GM18867 (cell line): ENCODE measurements around the gene EPHA4.

Source experiments
- ATAC-seq: cut with Tn5 transposase; IDR thresholded peaks from one replicate; pipeline ENCODE4 v1.9.1; 2021; ENCODE audit warnings: mild to moderate bottlenecking, moderate library complexity; ENCODE audit not compliant: unreplicated experiment

The EPHA4 gene

DNA sequence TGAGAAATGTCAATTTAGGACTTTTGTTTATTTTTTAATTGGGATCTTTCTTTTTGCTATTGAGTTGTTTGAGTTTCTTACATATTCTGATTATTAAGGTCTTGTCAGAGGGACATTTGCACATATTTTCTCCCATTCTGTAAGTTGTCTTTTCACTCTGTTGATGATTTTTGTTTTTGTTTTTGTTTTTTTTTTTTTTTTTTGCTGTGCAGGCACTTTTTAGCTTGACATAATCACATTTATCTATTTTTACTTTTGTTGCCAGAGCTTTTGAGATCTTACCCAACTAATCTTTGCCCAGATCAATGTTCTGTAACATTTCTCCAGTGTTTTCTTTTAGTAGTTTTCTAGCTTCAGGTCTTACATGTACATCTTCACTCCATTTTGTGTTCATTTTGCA lies 166.6 kb downstream of the EPHA4 start:
- no peak for ATAC-seq

DNA sequence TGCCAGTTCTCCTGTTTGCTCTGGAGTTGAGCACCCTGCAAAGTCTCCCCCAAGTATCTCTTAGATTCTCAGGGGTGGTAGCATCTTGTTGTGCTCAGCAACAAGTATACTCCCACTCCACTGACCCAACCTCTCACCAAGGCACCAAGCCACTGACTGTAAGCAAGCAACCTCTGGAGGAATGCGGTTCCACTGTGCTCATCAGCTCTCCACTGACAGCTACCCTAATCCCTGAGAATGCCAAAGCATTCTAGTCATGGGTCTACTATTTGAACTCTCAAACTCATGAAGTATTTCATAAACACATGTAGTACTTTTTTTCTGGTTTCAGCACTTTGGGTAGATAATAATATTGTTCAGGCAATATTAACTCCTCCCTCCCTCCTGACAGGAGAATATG lies 170.0 kb downstream of the EPHA4 start:
- ATAC-seq, result no peak

DNA sequence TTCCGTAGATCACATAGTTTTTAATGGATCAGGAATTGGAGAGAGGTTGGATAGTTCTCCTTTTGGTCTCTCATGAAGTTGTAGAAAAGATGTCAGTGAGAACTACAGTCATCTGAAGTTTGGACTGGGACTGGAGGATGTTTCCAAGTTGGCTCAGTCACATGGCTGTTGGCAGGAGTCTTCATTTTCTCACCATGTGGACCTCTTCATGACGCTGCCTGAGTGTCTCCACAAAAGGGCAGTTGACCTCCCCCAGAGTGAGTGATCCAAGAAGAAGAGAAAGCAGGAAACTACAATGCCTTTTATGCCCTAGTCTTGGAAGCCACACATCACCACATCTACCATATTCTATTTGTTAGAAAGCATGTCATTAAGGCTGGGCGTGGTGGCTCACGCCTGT lies 171.7 kb downstream of the EPHA4 start:
- ATAC-seq, result no peak

DNA sequence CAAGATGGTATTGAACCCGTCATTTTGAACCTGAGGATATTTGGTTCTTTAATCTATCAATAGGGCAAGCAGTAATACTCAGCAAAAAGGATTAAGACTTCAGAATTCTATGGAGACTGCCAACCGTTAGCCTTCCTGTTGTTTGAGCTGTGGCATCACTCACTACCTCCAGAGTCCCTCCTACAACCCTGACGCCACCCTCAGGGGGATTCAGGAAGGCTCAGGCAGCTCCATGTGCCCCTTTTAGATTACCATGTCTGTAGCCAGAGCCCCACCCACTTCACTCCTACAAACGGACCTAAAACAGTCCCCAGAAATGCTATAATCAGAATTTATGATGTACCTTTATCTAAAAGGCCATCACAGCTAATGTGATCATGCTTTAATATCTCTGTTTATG lies 172.9 kb downstream of the EPHA4 start:
- no peak for ATAC-seq

DNA sequence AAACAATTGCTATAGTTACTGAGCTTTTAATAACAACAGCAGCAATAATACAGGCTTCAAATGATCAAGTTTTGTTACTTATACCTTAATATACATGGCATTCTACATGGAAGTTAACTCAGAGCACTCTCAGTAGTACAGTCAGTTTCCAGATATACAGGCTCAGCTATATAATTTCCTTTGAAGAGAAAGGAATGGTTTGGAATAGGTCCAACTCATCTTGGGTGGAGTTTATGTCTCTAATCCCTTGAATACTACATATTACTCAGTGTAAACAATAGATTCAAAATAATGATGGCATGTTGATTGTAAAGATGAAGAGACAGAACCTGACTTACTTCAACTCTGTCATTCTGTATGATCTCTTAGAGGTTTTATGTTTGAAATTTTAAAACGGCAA lies 174.9 kb downstream of the EPHA4 start:
- ATAC-seq, result no peak

DNA sequence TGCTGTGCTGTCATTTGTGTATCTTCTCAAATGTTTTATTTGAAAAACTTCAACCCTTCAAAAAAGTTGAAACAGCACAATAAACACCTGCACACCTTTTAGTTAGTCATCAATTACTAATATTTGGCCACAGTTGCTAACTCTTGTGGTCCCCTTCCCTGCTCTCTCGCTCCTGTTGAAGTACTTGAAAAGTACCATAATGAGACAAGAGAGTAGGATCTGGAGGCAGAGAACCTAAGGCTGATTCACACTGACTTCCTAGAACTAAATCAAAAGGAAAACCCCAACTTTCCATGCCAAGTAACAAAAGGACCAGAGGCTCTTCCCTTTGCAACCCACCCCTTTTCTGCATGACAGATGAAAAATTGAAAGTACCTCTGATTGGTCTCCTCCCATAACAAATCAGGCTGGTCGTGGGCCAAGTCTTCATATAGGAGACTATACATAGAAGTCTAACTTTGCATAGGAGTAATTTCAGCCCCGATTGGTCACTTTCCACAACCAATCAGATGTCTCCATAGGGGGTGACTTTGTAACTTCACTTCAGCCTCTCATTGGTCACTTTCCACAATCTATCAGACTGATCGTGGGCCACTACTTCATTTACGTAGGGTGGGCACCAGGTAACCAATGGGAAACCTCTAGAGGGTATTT lies 179.7 kb downstream of the EPHA4 start:
- ATAC-seq, result no peak

DNA sequence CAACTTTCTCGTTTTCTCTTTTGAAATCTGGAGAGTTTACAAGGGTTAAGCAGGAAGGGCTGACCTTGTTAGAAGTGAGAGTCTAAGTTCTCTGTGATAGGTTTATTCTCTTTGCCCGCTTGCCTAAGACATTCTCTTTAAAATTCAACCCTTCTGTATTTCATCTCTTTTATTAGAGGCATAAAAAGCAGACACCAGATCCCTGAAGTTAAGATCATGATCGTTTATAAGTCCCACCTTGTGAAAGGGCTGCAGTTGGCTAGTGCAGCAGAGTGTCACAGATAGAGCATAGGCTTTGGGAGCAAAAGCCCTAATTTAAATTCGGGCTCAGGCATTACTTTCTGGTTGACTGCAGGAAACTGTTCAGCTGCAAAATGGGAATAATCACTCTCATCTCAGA lies 181.2 kb downstream of the EPHA4 start:
- no peak for ATAC-seq

DNA sequence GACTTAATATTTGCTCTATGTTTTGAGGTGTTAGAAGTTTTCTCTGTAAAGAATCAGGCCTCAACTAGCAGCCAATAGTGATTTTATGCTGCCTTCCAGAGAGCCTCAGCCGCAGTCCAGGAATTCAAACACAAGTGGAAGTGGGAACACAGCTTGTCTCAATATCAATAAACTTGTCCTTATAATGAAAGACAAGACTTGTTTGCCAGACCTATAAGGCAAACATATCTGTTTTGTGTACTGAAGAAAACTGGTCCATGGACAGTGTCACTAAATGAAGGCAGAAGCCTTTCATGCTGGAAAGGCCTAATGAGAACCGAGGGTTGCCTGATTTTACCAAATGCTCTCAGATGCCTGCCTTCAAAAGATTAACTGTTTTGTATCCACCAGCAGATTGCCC lies 182.2 kb downstream of the EPHA4 start:
- no peak for ATAC-seq

DNA sequence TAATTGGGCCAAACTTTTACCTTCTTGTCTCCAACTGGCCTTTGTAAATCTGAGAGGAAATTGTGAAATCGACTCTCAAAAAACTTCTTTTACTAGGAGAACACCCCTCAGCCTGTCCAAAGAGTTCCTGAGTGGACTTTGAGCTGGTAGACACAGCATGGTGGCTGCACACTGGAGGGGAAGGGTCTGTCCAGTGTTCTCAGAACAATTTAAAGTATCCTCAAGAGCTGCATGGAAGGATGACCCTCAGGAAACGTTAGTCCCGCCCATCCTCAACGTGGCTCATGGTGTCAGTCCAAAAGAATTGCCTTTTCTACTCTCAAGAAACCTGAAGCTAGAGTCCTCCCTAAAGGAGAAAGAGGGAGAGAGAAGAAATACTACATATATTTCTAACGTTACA lies 182.7 kb downstream of the EPHA4 start:
- ATAC-seq, result no peak

DNA sequence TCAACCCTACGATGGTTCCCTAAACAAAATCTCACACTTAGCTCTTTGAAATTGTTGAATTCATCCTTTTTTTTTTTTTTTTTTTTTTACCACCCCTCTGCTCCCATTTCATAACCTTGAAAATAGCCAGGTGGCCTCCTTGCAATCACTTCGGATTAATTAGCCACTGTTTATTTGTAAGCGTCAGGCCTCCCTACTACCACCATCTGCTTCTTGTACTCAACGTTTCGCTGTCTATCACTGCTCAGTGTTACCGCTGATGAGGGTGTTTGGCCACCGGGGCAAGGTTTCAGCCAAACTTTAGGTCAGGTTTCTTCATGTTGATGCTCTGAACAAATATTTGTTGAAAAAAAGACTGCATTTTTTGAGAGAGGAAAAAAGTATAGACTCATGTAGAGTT lies 183.2 kb downstream of the EPHA4 start:
- no peak for ATAC-seq

DNA sequence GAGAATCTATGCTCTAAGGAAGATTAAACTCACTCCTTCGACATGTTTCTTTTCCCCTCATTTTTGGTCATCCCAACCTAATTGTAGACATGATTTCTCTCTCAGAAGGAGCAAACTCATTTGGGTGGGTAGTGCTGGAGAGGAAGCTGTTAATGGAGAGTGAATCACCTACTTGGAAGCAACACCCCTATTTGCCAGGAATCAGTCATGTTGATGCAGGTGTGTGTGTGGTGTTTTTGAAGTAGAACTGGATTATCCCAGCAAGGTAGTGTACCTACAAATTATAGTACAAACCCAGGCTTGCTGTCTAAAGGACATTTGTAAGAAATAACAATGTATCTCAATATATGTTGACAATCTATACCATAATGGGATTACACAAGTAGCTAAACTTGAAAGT lies 186.4 kb downstream of the EPHA4 start:
- ATAC-seq, result no peak

DNA sequence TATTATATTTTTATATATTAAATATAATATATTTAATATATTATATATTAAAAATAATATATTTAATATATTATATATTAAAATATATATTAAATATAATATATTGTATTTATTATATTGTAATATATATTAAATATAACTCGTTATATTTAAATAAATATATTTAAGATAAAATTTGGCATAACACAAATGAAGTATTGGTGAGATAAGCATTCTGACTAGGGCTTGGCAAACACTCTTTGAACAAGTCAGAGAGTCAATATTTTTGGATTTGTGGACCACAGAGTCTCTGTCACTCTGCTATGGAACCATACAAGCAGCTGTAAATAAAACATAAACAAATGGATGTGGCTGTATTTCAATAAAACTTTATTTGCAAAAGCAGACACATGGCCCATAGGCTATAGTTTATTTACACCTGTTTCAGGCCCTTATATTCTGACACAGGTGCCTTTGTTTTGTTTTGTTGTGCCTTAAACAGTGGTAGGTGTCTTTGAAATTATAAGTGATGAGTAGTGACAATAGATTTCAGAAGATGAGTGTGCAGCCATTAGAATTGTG lies 190.1 kb downstream of the EPHA4 start:
- ATAC-seq, result no peak

DNA sequence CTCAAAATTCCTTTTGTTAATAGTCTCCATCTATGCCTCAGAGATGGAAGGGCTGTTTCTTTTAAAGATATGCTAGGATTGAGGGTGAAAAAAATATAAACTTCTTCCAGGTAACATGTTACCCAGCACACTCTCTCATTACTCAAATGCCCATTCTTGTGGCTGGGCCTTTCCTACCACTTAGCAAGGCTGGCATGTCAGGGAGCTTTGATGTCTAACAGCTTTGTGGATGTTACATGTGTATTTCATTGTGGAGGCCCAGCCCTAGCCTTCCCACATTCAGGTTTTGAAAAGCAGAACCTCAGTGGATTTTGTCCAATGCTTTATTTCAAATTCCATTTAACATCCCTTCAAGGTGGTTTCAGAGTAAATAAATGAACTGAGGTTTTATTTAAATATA lies 191.4 kb downstream of the EPHA4 start:
- no peak for ATAC-seq

DNA sequence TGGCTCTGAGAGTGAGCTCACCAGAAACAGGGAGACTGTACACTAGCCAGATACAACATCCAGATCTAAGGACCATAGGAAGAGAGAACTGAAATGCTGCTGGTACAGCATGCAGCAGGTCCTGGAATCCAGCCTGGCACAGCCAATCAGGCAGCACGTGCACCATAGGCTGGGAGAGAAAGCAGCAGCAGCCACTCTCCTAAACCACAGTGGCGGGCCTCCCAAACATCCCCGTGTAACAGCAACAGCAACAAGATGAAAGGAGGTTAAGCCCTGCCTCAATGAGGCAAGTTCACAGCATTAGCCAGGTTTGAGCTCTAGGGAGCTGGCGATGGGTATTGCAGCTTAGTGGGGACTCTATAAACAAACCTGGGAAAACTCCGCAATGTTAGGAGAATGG lies 192.0 kb downstream of the EPHA4 start:
- no peak for ATAC-seq

DNA sequence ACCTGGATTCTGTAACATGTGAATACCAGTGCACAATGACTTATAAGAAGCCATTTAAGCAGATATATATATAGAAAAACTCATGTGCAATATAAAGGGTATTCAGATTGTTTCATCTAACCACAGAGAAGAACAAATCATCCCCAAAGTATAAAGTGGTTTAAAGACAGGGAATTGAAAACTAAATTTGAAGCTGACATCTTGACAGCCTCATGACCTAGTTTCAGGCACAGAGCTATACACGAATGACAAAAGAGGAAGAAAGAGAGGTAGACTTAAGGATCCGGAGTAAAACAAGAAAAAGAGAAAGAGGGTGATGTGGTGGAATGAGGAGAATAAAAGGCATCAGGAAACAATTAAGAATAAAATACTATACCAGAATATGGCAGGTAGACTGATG lies 194.5 kb downstream of the EPHA4 start:
- ATAC-seq, result no peak

DNA sequence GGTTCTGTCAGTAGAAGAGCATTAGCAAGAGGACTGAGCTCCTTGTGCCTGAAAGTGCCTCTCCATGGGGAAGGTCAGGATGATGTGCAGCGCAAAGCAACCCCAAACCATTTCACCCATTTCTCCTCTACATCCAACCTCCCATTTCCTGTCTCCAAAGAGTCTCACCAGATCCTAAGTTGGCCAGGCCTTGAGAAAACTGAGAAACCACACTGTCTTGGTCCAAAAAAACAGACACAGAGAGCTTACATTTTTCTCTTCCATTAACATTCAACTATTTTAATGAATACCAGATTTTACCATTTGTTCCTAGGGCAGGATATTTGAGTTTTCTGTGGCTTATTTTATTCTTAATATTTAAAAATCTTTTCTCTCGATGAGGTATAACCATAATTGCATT lies 195.0 kb downstream of the EPHA4 start:
- no peak for ATAC-seq

DNA sequence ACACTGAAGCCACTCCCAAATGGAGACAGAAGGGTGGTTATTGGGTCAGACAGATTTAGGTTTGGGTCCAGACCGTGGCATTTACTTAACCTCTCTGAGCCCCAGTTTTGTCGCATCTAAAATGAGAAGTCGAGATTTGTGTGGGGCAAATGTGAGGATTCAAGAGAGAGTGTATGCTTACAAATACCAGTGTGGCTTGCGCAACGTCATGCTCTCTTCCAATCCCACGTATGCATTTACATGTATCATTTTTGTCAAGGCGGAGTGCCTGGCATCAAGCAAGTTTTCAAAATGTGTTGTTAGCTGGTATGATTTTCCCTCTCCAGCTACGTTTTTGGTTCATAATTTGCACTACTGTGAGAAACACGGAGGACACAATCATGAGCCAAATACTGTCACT lies 197.9 kb downstream of the EPHA4 start:
- ATAC-seq, result no peak

DNA sequence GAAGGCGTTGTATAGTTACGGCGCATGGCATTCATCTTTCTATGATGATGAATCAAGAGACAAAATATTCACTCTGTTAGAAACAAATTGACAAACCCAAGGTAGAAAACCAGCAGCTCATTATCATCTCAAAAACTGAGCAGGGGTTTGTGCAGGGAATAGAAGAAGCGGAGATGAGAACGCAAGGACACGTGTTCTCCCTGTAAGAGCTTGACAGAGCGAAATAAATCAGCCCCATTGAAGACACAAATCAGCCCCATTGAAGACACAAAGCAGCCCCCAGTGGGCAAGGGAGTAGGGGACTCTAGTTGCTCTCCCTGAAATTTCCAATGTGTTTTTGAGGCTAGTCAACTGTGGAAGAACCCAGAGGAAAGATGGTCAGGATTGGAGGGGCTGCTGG lies 199.2 kb downstream of the EPHA4 start:
- ATAC-seq, result no peak

DNA sequence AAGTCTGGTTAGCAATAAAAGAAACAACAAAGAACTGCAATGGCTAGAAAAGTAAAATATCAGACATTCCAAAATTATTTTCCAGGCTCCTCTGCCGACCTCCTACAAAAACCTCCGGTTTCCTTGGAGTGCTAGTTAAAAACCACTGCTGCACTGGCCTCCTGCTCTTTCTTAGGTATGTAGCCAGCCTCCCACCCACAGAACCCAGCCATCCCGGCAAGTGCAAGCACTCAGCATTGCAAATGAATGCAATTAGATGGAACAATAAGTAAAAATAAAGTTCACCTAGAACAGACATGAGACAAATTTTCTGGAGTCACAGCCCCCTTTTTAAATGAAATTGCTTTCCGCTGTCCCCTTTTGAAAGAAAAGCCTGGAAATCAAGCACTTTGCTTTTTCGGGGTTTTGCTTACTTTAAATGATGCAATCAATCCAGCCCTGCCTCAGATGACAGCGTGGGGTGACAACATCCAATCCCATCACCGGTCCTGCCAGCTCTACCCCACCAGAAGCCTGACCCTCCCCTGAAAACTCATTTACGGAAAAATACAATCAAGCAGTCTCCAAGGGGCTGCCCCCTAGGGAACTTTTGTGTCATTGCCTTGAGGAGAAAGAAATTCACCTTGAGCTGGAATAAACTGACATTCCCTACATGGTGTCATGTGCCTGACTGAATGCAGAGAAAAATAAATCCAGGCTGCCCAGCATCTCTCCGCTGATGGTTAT lies 199.8 kb downstream of the EPHA4 start:
- no peak for ATAC-seq

DNA sequence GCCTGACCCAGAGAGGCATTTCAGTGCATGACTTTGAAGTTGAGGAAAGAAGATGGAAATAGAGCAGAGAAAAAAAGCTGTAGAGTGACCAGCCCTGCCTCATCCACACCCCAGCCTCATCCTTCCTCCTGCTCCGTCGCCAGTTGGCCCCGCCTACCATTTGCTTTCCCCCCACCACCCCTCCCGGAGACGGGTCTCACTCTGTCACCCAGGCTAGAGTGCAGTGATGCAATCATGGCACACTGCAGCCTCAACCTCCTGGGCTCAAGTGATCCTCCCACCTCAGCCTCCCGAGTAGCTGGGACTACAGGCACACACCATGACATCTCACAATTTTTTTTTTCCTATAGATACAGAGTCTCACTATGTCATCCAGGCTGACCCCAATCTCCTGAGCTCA lies 200.8 kb downstream of the EPHA4 start:
- ATAC-seq, result no peak

DNA sequence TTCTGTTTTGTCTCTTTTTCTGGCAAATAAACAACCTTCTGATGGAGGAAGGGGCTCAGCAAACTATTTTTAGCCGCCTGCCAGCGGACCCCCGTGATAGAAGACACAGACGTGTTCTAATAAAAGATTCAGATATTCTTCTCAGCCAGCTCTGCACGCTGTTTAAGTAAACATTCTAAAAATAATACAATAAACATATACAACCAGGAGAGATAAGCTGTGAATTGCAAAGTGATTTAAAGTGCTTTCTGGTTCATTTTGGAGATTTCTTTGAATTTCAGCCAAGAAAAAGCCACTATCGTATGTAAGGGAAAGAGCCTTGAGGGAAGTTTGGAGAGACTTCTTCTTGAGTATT lies 201.3 kb downstream of the EPHA4 start:
- no peak for ATAC-seq

DNA sequence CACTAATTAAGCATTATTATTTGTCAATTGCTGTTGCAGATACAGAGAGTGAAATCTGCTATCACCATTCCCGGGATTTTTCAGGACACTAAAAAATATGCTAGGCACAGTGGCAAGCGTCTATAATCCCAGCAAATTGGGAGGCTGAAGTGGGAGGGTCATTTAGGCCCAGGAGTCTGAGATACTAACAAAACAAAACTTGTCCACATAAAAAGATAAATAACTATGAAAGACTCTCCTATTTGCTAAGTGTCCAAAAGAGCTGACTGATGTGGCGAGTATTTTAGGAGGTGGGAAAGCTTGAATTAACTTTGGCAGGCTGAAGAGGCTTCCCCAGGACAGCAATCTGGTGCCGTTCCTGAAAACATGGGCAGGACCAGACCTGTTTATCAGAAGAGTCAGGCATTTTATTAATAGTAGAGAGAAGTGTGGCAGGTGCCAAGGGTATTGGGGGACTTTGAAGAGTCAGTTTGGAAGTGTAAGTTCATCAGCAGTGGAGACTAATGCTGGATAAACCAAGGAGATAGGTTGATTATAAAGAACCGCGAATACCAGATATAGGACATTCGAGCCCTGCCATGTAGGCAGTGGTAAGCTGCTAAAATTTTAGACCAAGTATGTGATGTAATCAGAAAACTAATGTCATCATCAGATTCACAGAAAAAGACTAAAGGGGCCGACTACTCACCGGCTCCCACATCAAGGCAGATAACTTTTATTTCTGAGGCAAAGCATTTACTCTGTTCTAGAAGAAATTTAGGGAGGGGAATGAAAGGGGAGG lies 201.8 kb downstream of the EPHA4 start:
- no peak for ATAC-seq
